Vagina (tissue), 2 donors: ENCODE measurements around the gene TTC13.

Experiments used
- POLR2A ChIP-seq, 2 donors: fragments of 450-650 bp; IDR thresholded peaks; one replicate each; pipeline ENCODE4 v1.6.1; 2017; ENCODE audit warnings: antibody characterized with exemption in 2 of 2, mild to moderate bottlenecking in 2 of 2, moderate library complexity in 2 of 2
- TF ChIP-seq, protein P1 (sequence below), 3 experiments: fragments of 450-650 bp in 2 of 3; fragments of 200-600 bp in 1 of 3; sonication (generic) in 1 of 3; IDR thresholded peaks; one replicate each; pipeline ENCODE4 v1.5.1; 2017 to 2019; ENCODE audit warnings: antibody characterized with exemption in 3 of 3, mild to moderate bottlenecking in 2 of 3, moderate library complexity in 2 of 3

DNA sequence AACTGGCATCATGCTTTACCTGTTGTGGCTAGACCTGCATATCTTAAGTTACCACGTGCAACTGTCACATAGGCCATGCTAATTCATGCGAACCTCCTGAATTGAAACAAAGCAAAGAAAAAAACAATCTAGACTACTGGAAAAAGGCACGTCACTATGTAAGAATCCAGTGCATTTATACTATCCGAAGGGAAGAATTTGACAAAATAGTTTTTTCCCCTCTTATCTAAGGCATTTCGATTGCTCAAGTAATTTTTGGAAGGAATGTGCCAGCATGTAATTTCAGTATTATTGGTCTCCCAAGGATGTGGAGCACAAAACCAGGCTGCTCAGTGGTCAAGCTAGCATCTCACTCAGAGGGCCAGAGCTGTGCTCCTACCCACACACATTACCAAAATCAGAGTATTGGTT is 78.8 kb downstream of the TTC13 start:
- TF ChIP-seq, protein P1, sequence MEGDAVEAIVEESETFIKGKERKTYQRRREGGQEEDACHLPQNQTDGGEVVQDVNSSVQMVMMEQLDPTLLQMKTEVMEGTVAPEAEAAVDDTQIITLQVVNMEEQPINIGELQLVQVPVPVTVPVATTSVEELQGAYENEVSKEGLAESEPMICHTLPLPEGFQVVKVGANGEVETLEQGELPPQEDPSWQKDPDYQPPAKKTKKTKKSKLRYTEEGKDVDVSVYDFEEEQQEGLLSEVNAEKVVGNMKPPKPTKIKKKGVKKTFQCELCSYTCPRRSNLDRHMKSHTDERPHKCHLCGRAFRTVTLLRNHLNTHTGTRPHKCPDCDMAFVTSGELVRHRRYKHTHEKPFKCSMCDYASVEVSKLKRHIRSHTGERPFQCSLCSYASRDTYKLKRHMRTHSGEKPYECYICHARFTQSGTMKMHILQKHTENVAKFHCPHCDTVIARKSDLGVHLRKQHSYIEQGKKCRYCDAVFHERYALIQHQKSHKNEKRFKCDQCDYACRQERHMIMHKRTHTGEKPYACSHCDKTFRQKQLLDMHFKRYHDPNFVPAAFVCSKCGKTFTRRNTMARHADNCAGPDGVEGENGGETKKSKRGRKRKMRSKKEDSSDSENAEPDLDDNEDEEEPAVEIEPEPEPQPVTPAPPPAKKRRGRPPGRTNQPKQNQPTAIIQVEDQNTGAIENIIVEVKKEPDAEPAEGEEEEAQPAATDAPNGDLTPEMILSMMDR (IDR thresholded peaks at IDR 0.05): no peak
- no peak for TF ChIP-seq POLR2A (IDR thresholded peaks at IDR 0.05)
